HepG2 (cell line): ENCODE data around the gene ATOSB. TPM values are rescaled to one million over a fixed set of nuclear protein-coding genes. Genes with fewer than 3 reads are reported as not detected.

Experiments
- ARNTL ChIP-seq: sonication (generic); formaldehyde crosslinking; IDR thresholded peaks from 2 replicates; pipeline ENCODE4 v1.4.0; 2020; ENCODE audit warnings: mild to moderate bottlenecking, missing genetic modification reagents
- ATRX ChIP-seq: sonication (generic); formaldehyde crosslinking; IDR thresholded peaks from 2 replicates; pipeline ENCODE4 v1.4.0; 2020; ENCODE audit warnings: missing genetic modification reagents, borderline replicate concordance
- BCLAF1 ChIP-seq: fragments of 450-650 bp; IDR thresholded peaks from 2 replicates; pipeline ENCODE4 v1.6.1; 2017; ENCODE audit warnings: mild to moderate bottlenecking
- NFRKB ChIP-seq: fragments of 450-650 bp; IDR thresholded peaks from 2 replicates; pipeline ENCODE4 v1.6.1; 2017
- PAF1 ChIP-seq: IDR thresholded peaks from 2 replicates; pipeline ENCODE4 v1.6.1; 2016; ENCODE audit warnings: missing genetic modification reagents, missing compliant biosample characterization
- RXRA ChIP-seq: sonication (generic); formaldehyde crosslinking; IDR thresholded peaks from 2 replicates; pipeline ENCODE4 v1.5.1; 2020; ENCODE audit warnings: missing genetic modification reagents
- SNAPC2 ChIP-seq: sonication (generic); formaldehyde crosslinking; IDR thresholded peaks from 2 replicates; pipeline ENCODE4 v1.8.1; 2022; ENCODE audit warnings: mild to moderate bottlenecking, missing genetic modification reagents
- ZBED4 ChIP-seq: sonication (generic); formaldehyde crosslinking; IDR thresholded peaks from 2 replicates; pipeline ENCODE4 v1.4.0; 2020; ENCODE audit warnings: missing genetic modification reagents, borderline replicate concordance
- ZNF3 ChIP-seq: IDR thresholded peaks from 2 replicates; pipeline ENCODE4 v1.7.0; 2017; ENCODE audit warnings: inconsistent platforms
- ZNF407 ChIP-seq: sonication (generic); formaldehyde crosslinking; IDR thresholded peaks from one replicate; pipeline ENCODE4 v1.5.1; 2020; ENCODE audit warnings: mild to moderate bottlenecking, missing genetic modification reagents; ENCODE audit errors: not compliant biosample characterization
- ZNF572 ChIP-seq: sonication (generic); formaldehyde crosslinking; IDR thresholded peaks from 2 replicates; pipeline ENCODE4 v1.5.1; 2020; ENCODE audit warnings: mild to moderate bottlenecking, missing genetic modification reagents
- polyA plus RNA-seq, 8 experiments: library from polyadenylated mRNA; depleted of rRNA in 3 of 8; stranded (reverse) in 7 of 8; unstranded in 1 of 8; fragments of >200 nt; fragmentation: Illumina TruSeq in 4 of 8; extraction: Trizol in 4 of 8; gene quantifications; 2 replicates each; pipeline versions ENCODE4 v1.2.1 to v1.2.3, GENCODE V29; 2011 to 2016; ENCODE audit warnings: low read depth in 4 of 8, missing spikeins in 1 of 8, mixed read lengths in 1 of 8; ENCODE audit not compliant: insufficient read depth in 1 of 8
- total RNA-seq, 5 experiments: library from RNA; depleted of rRNA; stranded (reverse); fragments of >200 nt; fragmentation: Illumina TruSeq; extraction: Trizol; gene quantifications; 2 replicates each; pipeline ENCODE4 v1.2.3, GENCODE V29; 2016; ENCODE audit warnings: low read depth in 1 of 5
- TF ChIP-seq, protein P1 (sequence below): IDR thresholded peaks from 2 replicates; pipeline ENCODE4 v1.6.1; 2012; ENCODE audit warnings: inconsistent platforms
- TF ChIP-seq, protein P2 (sequence below): sonication (generic); formaldehyde crosslinking; IDR thresholded peaks from 2 replicates; pipeline ENCODE4 v1.4.0; 2020; ENCODE audit warnings: missing genetic modification reagents

Gene ATOSB
- total and polyA plus RNA-seq, 2 of the 13 experiments (the other 11 are each of a cell fraction or from before 2014, with no cell fraction given) = 1.9 to 6.4 TPM

DNA sequence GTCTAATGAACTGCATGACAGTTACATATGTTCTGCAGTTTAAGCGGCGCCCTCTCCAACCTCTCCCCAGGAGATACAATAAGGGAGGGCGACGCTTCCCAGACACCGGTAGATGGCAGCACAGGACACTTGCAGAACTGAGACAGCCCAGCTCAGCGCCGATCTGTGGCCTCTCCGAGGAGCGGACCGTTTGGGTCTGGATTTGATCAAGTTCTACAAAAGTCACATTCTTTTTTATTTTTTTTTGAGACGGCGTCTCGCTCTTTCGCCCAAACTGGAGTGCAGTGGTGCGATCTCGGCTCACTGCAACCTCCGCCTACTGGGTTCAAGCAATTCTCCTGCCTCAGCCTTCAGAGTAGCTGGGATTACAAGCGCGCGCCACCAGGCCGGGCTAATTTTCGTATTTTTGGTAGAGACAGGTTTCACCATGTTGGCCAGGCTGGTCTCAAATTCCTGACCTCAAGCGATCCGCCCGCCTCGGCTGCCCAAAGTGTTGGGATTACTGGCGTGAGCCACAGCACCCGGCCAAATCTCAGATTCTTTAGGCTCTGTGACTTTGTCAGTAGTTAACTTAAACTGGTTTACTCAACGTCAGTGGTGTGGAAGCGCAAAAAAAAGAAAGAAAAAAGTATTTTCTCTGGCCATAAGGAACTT is 1.4 kb upstream of the ATOSB start (continued):
- TF ChIP-seq ATRX (CRISPR knock-in tag) (no peak), NFRKB (no peak), ZNF572 (CRISPR knock-in tag) (no peak), PAF1 (CRISPR knock-in tag) (no peak), RXRA (CRISPR knock-in tag) (no peak), BCLAF1 (no peak), ZBED4 (CRISPR knock-in tag) (peak; percentile 59), ZNF407 (CRISPR knock-in tag) (no peak), ZNF3 (CRISPR knock-in tag) (no peak), SNAPC2 (CRISPR knock-in tag) (no peak), ARNTL (CRISPR knock-in tag) (no peak)
- TF ChIP-seq, protein P1, sequence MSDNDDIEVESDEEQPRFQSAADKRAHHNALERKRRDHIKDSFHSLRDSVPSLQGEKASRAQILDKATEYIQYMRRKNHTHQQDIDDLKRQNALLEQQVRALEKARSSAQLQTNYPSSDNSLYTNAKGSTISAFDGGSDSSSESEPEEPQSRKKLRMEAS = peak; percentile 30; the same call in 1 of the 2 replicates
- TF ChIP-seq, protein P2, sequence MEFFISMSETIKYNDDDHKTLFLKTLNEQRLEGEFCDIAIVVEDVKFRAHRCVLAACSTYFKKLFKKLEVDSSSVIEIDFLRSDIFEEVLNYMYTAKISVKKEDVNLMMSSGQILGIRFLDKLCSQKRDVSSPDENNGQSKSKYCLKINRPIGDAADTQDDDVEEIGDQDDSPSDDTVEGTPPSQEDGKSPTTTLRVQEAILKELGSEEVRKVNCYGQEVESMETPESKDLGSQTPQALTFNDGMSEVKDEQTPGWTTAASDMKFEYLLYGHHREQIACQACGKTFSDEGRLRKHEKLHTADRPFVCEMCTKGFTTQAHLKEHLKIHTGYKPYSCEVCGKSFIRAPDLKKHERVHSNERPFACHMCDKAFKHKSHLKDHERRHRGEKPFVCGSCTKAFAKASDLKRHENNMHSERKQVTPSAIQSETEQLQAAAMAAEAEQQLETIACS (CRISPR knock-in tag) = no peak
